Right hindlimb (tissue), 1 donor: Measurements from ENCODE around the gene PADI3.

Experiments
- DNase-seq: peaks from one replicate; pipeline ENCODE4 v3.0.0-alpha.2; 2018

Gene PADI3

GRCh38 chr1:17274186-17275170 is 25.6 kb downstream of the PADI3 start:
- no peak for DNase-seq

DNA sequence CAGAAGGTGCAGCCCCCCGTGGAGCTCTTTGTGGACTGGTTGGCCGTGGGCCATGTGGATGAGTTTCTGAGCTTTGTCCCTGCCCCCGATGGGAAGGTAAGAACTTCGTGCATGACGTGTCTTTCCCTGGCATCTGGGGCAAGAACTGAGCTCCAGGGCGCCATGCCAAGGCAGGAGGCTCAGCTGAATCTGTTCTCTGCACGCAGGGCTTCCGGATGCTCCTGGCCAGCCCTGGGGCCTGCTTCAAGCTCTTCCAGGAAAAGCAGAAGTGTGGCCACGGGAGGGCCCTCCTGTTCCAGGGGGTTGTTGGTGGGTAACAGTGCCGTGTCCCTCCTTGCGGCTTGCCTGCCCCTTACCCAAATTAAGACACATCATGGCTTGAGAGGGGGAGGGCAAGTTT is 27.7 kb downstream of the PADI3 start:
- no peak for DNase-seq

DNA sequence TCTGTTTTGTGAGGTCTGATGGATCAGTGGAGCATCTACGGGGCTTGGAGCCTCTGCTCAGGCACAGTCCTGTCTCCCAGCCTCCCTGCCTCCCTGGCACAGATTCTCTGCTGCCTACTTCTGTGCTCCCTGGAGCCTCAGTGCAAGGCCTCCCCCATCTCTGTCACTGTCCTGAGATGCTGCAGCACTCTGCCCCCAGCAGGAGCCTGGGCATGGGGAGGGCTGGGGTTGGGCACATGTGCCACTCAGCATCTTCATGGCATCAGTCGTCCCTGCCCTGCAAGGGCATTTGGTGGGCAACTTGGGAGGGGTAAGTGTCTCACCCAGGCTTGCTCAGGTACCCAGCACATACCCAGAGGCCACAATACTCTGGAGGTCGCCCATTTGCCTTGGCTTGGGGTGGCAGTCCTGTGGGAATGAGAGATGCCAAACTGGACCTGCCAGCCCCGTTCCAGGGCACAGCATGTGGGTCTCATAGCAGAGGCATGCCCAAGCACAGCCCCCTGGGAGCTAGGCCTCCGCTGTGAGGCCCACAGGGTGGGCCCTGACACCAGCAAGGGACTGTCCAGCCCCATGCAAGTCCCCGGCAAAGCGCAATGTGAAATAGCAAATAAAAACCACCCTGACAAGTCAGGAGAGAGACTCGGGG is 28.7 kb downstream of the PADI3 start:
- no peak for DNase-seq

- DNase-seq, result no peak
Measured at GRCh38 chr1:17278996-17279830, 30.3 kb downstream of the PADI3 start.

GRCh38 chr1:17280436-17280835 is 31.5 kb downstream of the PADI3 start:
- DNase-seq, result no peak

GRCh38 chr1:17280894-17281293 is 32.0 kb downstream of the PADI3 start:
- DNase-seq, result no peak

DNA sequence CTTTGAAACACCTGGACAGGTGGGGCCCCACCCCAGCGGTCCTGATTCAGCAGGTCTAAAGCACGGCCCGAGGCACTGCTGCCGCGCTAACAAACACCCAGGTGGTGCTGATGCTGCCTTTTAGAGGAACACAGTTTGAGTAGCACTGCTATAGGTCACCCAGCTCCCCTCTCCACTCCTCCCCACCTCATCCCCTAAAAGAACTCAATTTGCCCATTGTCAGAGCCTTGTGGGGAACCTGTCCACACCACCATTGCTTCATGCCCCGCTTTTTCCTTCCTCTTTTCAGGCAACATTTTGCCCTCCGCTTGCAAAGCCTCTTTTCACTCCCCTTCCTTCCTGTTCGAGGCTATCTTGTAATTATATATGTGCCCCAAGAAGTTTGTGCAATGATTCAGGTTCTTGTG is 32.9 kb downstream of the PADI3 start:
- DNase-seq, result no peak

GRCh38 chr1:17282836-17283235 is 33.9 kb downstream of the PADI3 start:
- no peak for DNase-seq

DNA sequence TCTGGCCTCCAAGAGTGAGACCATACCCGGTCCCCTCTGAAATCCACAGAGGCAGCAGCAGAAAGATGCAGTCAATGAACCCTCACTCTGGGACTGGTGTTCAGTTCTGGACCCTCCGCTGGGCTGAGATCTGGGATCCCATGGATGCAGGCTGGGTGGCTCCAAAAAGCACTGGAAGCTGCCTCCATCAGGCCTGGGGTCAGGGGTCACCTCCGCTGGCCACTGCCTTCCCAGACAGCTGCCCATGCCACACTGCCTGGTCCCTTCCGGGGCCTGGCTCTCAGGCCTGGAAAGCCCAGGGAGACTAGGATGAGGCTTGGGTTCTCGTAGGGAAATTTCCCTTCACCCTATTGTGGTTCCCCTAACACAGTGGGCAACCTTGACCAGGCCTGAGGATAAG is 37.7 kb downstream of the PADI3 start:
- DNase-seq, result no peak

DNA sequence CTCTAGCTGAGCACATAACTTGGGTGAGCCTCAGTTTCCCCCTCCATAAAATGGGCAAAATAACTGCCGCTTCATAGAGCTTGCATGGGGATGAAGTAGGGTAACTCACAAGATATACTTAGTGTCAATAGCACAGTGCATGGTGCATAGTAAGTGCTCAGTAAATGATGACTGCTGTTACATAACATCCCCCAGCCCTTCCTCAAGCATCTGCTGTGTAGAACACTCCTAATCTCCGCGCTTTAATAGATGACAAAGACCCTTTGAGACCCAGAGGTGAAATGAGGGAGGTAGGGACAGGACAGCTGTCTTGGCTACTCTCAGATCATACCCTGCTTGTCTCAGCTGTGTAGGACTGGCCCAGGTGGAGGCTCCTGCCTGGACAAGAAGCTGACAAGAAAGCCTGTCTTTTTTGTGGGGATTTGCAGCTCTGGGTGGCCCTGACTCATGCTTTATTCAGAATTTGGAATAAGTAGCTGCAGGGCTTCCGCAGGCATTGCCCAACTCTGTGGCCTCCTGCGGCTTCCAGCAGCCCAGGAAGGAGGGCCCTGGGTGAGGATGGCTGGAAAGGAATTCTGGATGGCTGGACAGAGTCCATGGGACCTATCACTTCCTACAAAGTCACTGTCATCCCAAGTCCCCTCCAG is 38.4 kb downstream of the PADI3 start:
- DNase-seq, result no peak

GRCh38 chr1:17289721-17290120 is 40.8 kb downstream of the PADI3 start:
- DNase-seq, result no peak

GRCh38 chr1:17290553-17290952 is 41.7 kb downstream of the PADI3 start:
- no peak for DNase-seq

- DNase-seq, result no peak
Measured at GRCh38 chr1:17292299-17293160, 43.6 kb downstream of the PADI3 start.

DNA sequence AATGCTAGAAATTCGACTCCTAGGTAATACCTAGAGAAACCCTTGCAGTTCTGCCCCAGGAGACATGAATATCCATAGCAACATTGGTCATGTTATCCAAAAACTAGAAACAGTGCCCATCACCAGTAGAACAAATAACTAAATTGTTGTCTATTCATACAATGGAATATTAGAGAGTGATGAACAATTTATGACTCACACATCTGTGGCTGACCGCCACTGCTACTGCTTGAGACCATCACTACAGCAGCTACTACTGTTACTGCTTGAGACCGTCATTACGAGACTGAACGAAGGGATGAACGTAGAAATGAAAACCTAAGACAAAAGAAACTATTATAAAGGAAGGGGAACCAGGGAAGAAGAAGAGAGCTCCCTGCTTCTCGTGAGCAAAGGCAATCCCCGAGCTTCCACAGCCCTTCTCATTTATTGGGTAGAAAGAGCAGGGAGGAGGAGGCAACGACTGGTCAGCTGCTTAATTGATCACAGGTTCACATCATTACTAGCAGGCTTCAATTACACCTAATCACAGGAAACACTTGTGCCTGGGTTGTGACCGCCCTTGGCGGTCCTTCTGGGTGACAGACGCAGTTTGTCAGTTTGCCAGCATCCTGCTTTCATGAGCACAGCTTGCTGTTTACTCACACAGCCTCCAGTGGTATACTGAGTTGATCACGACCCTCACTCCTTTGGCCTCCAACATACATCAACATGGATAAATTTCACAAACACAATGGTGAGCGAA is 45.0 kb downstream of the PADI3 start:
- no peak for DNase-seq

- no peak for DNase-seq
Measured at GRCh38 chr1:17295292-17295691, 46.4 kb downstream of the PADI3 start.

DNA sequence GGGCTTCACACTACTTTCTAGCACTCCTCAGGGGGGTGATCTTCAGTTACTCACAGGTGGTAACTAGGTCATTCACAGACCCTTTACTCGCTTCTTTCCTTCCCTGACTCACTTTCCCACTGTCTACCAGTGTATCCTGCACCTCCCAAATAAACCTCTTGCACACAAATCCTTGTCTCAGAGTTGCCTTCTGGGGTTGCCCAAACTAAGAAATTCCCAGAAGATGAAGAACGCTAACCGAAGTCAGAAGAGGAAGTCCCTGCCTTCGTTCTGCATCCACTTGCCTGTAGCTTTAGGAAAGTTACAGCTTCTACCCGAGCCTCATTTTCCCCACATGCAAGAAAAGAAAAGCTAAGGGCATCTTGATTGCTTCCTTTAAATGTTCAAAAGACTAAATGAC is 47.2 kb downstream of the PADI3 start:
- no peak for DNase-seq

DNA sequence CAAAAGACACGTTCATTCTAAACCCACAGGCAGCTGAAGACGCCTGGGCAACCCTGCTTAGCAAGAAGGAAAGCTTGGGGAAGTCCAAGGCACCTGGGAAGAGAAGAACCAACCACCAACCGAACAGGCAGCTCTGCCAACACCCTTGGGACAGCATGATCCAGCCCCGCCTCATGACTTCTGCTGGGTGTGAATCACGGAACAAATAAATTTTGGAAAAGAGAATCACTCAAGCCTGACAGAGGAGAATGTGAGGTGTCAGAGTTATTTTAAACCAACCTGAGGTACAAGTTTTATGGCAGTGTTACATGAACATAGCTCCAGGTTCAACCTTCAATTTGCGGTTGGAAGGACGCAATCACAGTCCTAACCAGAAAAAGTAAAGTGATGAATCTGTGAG is 49.1 kb downstream of the PADI3 start:
- DNase-seq, result no peak

- DNase-seq, result no peak
Measured at GRCh38 chr1:17301767-17302166, 52.9 kb downstream of the PADI3 start.

GRCh38 chr1:17304151-17304825 is 55.4 kb downstream of the PADI3 start:
- no peak for DNase-seq

DNA sequence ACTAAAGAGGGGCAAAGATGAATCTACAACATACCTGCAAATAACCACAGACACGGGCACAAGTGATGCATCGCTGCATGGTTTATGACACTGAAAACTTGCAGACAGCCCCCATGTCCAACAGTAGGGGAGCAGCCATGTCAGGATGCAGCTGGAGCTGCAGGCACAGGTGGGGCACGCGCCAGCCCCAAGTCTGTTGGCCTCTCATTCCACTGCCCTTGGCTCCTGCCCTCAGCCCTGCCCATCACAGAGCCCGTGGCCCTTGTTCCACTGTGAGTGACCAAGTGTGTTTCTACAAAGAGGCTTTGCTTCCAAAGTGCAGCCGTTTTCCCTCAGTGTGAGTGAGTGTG is 55.9 kb downstream of the PADI3 start:
- no peak for DNase-seq
